ENCODE data around the gene HEXIM1. TPM values are rescaled to one million over a fixed set of nuclear protein-coding genes. Genes with fewer than 3 reads are reported as not detected.
A peak's percentile ranks its signal among the peaks of the same experiment; 100 is the strongest.

Gene HEXIM1
- total RNA-seq, 1 donor from 2014 or later = 36.1 TPM

DNA sequence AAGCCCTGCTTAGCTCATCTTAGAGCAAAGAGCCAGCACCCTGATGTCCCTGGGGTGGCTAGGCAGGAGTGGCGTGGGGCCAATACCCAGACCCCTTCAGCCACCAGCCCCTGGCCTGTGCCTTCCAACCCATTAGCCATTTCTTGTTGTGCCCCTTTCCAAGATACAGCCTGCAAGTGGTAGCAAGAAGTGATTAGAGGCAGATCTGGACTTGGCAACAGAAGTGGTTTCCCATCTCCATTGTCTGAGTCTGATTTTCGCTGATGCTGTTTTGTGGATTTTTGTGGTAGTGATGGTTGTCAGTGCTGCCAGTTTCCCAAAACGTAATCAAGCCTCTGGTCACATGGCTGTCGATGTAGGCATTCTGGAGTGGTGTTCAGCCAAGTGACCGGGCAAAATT lies 41.7 kb upstream of the HEXIM1 start:
- ATAC-seq = no peak
- DNase-seq = no peak
- H3K27ac ChIP-seq = no peak overlapping the region
- no peaks in the 10 kb centered on the region for H3K27me3 ChIP-seq
- no peaks in the 10 kb centered on the region for H3K9me3 ChIP-seq
- H3K4me3 ChIP-seq = no peak overlapping the region
- peaks cover 61% of the 10 kb centered on the region for H3K36me3 ChIP-seq
- intact Hi-C loops (cut with DNase I) = loop anchor here (10.0 kb wide), 1 partner anchor 62 kb away; no protein-coding TSS in a partner anchor
- H3K4me1 ChIP-seq = no peaks in the 10 kb centered on the region
- TF ChIP-seq, protein P1, sequence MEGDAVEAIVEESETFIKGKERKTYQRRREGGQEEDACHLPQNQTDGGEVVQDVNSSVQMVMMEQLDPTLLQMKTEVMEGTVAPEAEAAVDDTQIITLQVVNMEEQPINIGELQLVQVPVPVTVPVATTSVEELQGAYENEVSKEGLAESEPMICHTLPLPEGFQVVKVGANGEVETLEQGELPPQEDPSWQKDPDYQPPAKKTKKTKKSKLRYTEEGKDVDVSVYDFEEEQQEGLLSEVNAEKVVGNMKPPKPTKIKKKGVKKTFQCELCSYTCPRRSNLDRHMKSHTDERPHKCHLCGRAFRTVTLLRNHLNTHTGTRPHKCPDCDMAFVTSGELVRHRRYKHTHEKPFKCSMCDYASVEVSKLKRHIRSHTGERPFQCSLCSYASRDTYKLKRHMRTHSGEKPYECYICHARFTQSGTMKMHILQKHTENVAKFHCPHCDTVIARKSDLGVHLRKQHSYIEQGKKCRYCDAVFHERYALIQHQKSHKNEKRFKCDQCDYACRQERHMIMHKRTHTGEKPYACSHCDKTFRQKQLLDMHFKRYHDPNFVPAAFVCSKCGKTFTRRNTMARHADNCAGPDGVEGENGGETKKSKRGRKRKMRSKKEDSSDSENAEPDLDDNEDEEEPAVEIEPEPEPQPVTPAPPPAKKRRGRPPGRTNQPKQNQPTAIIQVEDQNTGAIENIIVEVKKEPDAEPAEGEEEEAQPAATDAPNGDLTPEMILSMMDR (IDR thresholded peaks at IDR 0.05) = no peak

DNA sequence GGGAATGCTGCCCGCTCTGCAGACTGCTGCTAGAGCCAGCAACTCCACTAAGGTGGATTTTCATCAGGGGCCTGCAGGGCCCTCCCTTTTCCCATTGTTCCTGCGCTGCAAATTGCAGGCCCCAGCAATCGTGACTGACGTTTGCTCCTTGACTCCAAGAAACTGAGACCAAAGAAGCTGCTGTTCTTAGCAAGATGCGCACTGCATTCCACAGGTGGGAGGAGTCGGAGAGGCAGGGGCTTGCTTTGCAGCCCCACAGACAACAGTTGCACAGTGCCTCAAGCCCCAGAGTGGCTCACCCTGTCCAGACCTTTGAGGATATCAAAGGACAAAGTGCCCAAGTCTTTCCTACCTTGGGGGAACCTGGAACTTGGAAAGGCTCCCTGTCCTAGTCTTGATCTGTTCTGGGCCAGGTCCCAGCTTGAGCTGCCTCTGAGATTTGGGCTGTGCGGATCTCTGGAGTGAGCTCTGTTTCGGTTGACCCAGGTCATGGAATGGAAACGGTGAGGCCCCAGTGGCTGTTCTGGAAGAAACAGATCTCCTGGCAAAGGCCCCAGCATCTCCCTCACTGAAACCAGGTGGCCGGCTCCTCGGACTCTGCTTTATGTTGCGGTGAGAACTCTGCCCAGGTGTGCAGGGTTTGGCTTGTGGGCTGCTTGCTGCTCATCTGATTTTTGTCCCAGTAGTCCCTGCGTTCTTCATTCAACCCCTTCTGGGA lies 40.8 kb upstream of the HEXIM1 start:
- Histone ChIP-seq H3K27ac (no peak overlapping the region), H3K27me3 (no peaks in the 10 kb centered on the region), H3K4me1 (no peaks in the 10 kb centered on the region), H3K36me3 (peaks cover 53% of the 10 kb centered on the region), H3K9me3 (no peaks in the 10 kb centered on the region), H3K4me3 (no peak overlapping the region)
- intact Hi-C loops (cut with DNase I) = loop anchor here (10.0 kb wide), 1 partner anchor 63 kb away; no protein-coding TSS in a partner anchor
- DNase-seq = no peak
- no peak for ATAC-seq
- TF ChIP-seq, protein P1 (IDR thresholded peaks at IDR 0.05) = no peak

DNA sequence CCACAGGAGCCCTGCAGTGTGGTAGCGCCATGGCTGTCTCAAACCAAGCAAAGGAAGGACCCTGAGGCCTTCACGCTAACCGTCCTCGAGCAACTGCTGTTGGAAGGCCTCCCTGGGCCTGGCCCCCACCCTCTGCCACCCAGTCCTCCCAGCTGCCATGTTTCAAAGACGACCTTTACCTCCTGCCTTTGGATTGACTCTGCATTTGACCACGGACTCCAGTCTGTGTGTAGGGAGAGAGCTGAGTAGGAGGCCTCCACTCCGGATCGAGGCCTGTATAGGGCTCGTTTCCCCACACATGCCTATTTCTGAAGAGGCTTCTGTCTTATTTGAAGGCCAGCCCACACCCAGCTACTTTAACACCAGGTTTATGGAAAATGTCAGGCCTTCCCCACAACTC lies 40.2 kb upstream of the HEXIM1 start:
- Histone ChIP-seq H3K4me3 (no peak overlapping the region), H3K27me3 (no peaks in the 10 kb centered on the region), H3K4me1 (no peaks in the 10 kb centered on the region), H3K9me3 (no peaks in the 10 kb centered on the region), H3K36me3 (peaks cover 47% of the 10 kb centered on the region), H3K27ac (no peak overlapping the region)
- ATAC-seq (no peak), DNase-seq (no peak)
- intact Hi-C loops (cut with DNase I) = loop anchor here (10.0 kb wide), 1 partner anchor 63 kb away; no protein-coding TSS in a partner anchor
- TF ChIP-seq, protein P1 (IDR thresholded peaks at IDR 0.05) = no peak

DNA sequence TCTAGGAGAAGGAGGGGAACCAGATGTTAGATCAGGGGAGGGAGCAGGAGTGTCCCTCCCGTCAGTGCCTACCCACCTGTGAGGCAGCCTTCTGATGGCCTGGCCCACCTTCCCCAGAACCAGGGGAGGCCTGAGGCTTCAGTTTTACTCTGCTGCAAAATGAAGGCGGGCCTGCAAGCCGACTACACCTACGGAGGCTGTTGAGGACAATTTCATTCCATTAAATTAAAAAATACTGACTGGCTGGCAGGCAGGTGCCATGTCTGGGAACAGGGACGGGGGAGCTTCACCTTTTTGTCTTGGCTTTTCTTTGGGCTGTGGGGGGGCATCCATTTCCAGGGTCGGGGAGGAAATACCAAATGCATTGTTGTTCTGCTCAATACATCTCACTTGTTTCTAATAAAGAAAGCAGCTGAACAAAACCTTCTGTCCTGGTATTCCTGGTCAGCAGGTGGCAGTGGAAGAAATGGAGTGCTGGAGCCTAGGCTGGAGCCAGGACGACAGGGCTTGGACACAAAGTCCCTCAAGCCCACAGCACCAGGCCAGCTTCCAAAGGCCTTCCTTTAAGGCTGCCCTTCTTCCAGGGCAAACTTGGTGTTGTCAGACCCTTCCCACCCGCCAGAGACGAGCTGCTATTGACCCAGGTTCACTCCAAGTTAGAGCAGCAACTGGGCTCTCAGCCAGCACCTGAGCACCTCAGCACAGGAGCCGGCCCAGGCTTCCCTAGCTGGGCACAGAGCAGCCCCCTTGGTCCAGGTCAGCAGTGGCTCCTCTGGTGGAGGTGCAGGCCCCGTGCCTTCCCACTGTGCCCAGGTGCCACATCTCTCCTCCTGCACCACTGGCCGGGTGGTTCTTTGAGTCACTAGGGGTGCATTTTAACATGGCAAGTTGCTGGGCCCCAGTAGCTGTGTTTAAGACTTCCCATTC lies 39.4 kb upstream of the HEXIM1 start:
- ATAC-seq (peak; percentile 4), DNase-seq (no peak)
- intact Hi-C loops (cut with DNase I) = loop anchor here (10.0 kb wide), 1 partner anchor 64 kb away; no protein-coding TSS in a partner anchor
- TF ChIP-seq, protein P1 (IDR thresholded peaks at IDR 0.05) = no peak
- Histone ChIP-seq H3K4me1 (no peaks in the 10 kb centered on the region), H3K36me3 (peaks cover 39% of the 10 kb centered on the region), H3K9me3 (no peaks in the 10 kb centered on the region), H3K4me3 (no peak overlapping the region), H3K27ac (no peak overlapping the region), H3K27me3 (no peaks in the 10 kb centered on the region)

DNA sequence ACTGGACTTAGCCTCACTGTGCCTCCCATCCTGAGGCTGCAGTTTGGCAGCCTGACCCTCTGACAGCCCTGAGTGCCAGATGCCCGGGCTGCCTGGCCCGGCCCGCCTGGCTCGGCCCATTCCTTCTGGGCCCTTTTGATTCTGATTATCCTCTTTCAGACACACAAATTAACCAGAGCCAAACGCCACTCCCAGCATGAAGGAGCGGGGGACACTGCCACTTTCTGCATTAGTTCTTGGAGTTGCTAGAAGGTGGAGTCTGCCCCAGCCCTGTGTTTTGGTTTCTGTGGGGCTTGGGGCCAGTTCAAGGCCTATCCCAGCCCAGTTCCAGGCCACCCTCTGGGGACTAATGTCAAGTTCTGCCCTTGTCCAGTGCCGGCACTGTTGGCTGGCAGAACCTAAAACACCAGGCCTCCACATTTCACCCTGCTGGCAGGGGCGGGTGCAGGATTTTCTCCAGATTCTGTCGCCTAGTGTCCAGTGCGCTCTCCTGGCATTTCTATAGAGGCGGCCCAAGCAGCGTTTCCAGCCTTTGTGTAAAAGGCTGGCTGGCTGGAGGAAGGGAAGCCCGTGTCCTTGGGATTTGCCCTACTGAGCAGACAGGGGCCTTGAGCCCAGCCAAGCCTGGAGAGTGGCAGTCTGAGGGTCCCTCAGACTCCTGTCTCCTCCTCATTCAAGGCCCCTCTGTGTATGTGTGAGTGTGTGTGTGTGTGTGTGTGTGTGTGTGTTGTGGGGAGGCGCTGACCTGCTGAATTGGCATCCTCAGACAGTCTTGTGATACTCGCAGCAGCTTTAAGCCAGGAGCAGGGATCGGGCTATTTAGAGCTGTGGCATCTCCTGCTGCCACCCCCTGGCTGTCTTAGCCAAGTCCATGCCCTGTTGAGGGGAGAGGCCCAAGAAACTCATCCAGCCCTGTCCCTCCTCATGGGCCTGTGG lies 37.3 kb upstream of the HEXIM1 start:
- no peak for DNase-seq

More for the DNA sequence above, 37.3 kb upstream of the HEXIM1 start:
- H3K27ac ChIP-seq = peak overlapping the region; percentile 11
- no peak overlapping the region for H3K4me3 ChIP-seq
- H3K9me3 ChIP-seq = no peaks in the 10 kb centered on the region
- H3K36me3 ChIP-seq = peaks cover 18% of the 10 kb centered on the region
- TF ChIP-seq, protein P1 (IDR thresholded peaks at IDR 0.05) = no peak
- ATAC-seq = no peak
- H3K27me3 ChIP-seq = no peaks in the 10 kb centered on the region
- H3K4me1 ChIP-seq = no peaks in the 10 kb centered on the region
- intact Hi-C loops (cut with DNase I) = loop anchor here (10.0 kb wide), 1 partner anchor 196 kb away; the partner anchor contains the start of gene GFAP

Measured in upper lobe of right lung (tissue), 1 donor.